K562 (cell line): ENCODE measurements around the gene EVI5L. TPM values are rescaled to one million over a fixed set of nuclear protein-coding genes. Genes with fewer than 3 reads are reported as not detected.
A peak's percentile ranks its signal among the peaks of the same experiment; 100 is the strongest.

Experiments used
- ATAC-seq: fragments of 200-7000 bp; cut with Tn5 transposase; 3 replicates; pipeline ENCODE4 v1.9.1; 2020; ENCODE audit warnings: moderate library complexity
- BruUV-seq: library from RNA; stranded (reverse); fragments of 400-500 nt; replicated peaks from 2 replicates; lab custom pipeline; 2021; lab: Mats Ljungman, UMichigan
- CTCF ChIA-PET: fragments of 300-600 bp; formaldehyde crosslinking; extraction: SDS; loops from one replicate; lab custom pipeline; 2021; ENCODE audit warnings: low intra/inter-chr PET ratio; lab: Yijun Ruan, JAX
- POLR2A ChIA-PET: fragments of 300-600, 350-650 bp; sonication (Branson Sonifier 250); formaldehyde crosslinking; extraction: SDS; loops from one replicate; lab custom pipeline; 2021; ENCODE audit warnings: antibody characterized with exemption, inconsistent platforms; lab: Yijun Ruan, JAX
- DNase-seq, 4 experiments: peaks; one replicate each; pipeline versions ENCODE4 v3.0.0 to v3.0.0-alpha.2; 2011 to 2018; ENCODE audit warnings: low spot score in 3 of 4, mixed read lengths in 3 of 4; ENCODE audit errors: extremely low read depth in 1 of 4
- FAIRE-seq: peaks from 2 replicates; lab custom pipeline; 2011; peaks lifted over from hg19 to GRCh38; lab: Jason Lieb, UNC
- H2AFZ ChIP-seq: 2 replicates; pipeline ENCODE4 v1.6.0; 2011; ENCODE audit warnings: low read depth, low read length, control low read depth, inconsistent platforms
- H3K27ac ChIP-seq: fragments of 200-600 bp; 3 replicates; pipeline ENCODE4 v1.8.0; 2011; ENCODE audit warnings: low read depth, mild to moderate bottlenecking, control low read depth, inconsistent platforms, low read length, moderate library complexity, mixed read lengths; ENCODE audit errors: extremely low read depth
- H3K27me3 ChIP-seq, 2 experiments: fragments of 300-600 bp in 1 of 2; 2 replicates in 1 of 2; 3 replicates in 1 of 2; pipeline versions ENCODE4 v1.6.0 to v1.8.0; 2011; ENCODE audit warnings: inconsistent platforms in 2 of 2, low read length in 2 of 2, mild to moderate bottlenecking in 1 of 2, mixed read lengths in 1 of 2, moderate library complexity in 1 of 2; ENCODE audit not compliant: control insufficient read depth in 2 of 2, insufficient read depth in 2 of 2
- H3K36me3 ChIP-seq: fragments of 300-600 bp; 3 replicates; pipeline ENCODE4 v1.8.0; 2011; ENCODE audit warnings: mild to moderate bottlenecking, low read length, inconsistent platforms; ENCODE audit not compliant: control insufficient read depth, insufficient read depth
- H3K4me1 ChIP-seq, 2 experiments: fragments of 200-600 bp in 1 of 2; replicated peaks in 1 of 2; 2 replicates in 1 of 2; 3 replicates in 1 of 2; pipeline versions ENCODE4 v1.5.1 to v1.8.0; 2011; ENCODE audit warnings: inconsistent platforms in 2 of 2, low read length in 2 of 2, mild to moderate bottlenecking in 1 of 2, mixed read lengths in 1 of 2, moderate library complexity in 1 of 2; ENCODE audit not compliant: control insufficient read depth in 2 of 2, insufficient read depth in 2 of 2
- H3K4me2 ChIP-seq: 2 replicates; pipeline ENCODE4 v1.6.1; 2011; ENCODE audit warnings: low read length, control low read depth, inconsistent platforms, mixed read lengths; ENCODE audit not compliant: insufficient read depth
- H3K4me3 ChIP-seq: fragments of 200-600 bp; sonication (generic), shearing (Covaris generic); 2 replicates; pipeline ENCODE4 v1.5.1; 2016; ENCODE audit warnings: control low read depth, inconsistent platforms
- H3K79me2 ChIP-seq: fragments of 200-600 bp; 3 replicates; pipeline ENCODE4 v1.8.0; 2011; ENCODE audit warnings: low read length, inconsistent platforms; ENCODE audit not compliant: control insufficient read depth, insufficient read depth
- H3K9ac ChIP-seq, 2 experiments: 2 replicates each; pipeline versions ENCODE4 v1.6.0 to v1.6.1; 2011; ENCODE audit warnings: low read depth in 2 of 2, low read length in 2 of 2, control low read depth in 1 of 2, inconsistent platforms in 1 of 2, mild to moderate bottlenecking in 1 of 2, mixed read lengths in 1 of 2; ENCODE audit not compliant: insufficient read depth in 1 of 2
- H3K9me1 ChIP-seq: one replicate; pipeline ENCODE4 v1.6.0; 2011; ENCODE audit warnings: inconsistent platforms, mild to moderate bottlenecking, low read length, moderate library complexity; ENCODE audit not compliant: control insufficient read depth, insufficient read depth
- H3K9me3 ChIP-seq: replicated peaks from 2 replicates; pipeline ENCODE4 v1.5.1; 2011; ENCODE audit warnings: low read depth, low read length, inconsistent platforms; ENCODE audit not compliant: control insufficient read depth, insufficient read depth
- H4K20me1 ChIP-seq: replicated peaks from 2 replicates; pipeline ENCODE4 v1.6.1; 2011; ENCODE audit warnings: low read length, inconsistent platforms, mixed read lengths; ENCODE audit not compliant: control insufficient read depth, insufficient read depth
- LEF1 ChIP-seq: fragments of 450-650 bp; IDR thresholded peaks from 2 replicates; pipeline ENCODE4 v1.6.1; 2016; ENCODE audit warnings: mild to moderate bottlenecking
- PCBP1 ChIP-seq: fragments of 200-400 bp; formaldehyde crosslinking; IDR thresholded peaks from 2 replicates; pipeline ENCODE4 v1.6.1; 2018; ENCODE audit warnings: mild to moderate bottlenecking, low read depth, low read length; ENCODE audit not compliant: poor library complexity, severe bottlenecking
- PHF8 ChIP-seq: fragments of 200-600 bp; sonication (generic); IDR thresholded peaks from 2 replicates; pipeline ENCODE4 v1.6.1; 2012; ENCODE audit warnings: mixed run types, mild to moderate bottlenecking, inconsistent platforms, low read length, moderate library complexity, borderline replicate concordance
- TBL1XR1 ChIP-seq, 2 experiments: IDR thresholded peaks; 2 replicates each; pipeline ENCODE4 v1.6.1; 2012; ENCODE audit warnings: improper control_type of control experiment in 2 of 2, low read length in 2 of 2, mild to moderate bottlenecking in 1 of 2
- ZNF609 ChIP-seq: sonication (generic); formaldehyde crosslinking; IDR thresholded peaks from 2 replicates; pipeline ENCODE4 v1.8.1; 2023; ENCODE audit warnings: missing genetic modification reagents, mild to moderate bottlenecking, borderline replicate concordance
- ZNF655 ChIP-seq: fragments of 250-450 bp; sonication (Bioruptor Pico); IDR thresholded peaks from 2 replicates; pipeline ENCODE4 v1.5.0; 2021
- WGBS: fragments of 100-300 bp; shearing (Covaris generic); methylation state at CpG from one replicate; pipeline ENCODE4 v1.1.6; 2016; ENCODE audit warnings: low coverage, mixed read lengths; ENCODE audit not compliant: insufficient coverage; ENCODE audit errors: missing lambda C conversion rate; 5-methylcytosine and 5-hydroxymethylcytosine counted together
- in situ Hi-C: fragments of 300-500 bp; cut with MboI; formaldehyde crosslinking; loops from 4 replicates; pipeline ENCODE4 v1.15.0; 2018; ENCODE audit warnings: inconsistent platforms, mixed read lengths
- intact Hi-C: fragments of 100-400 bp; cut with micrococcal nuclease; formaldehyde crosslinking; loops from 2 replicates; pipeline ENCODE4 v1.14.2; 2022
- polyA plus RNA-seq, 8 experiments: library from polyadenylated mRNA; depleted of rRNA in 4 of 8; stranded (reverse) in 5 of 8; unstranded in 3 of 8; fragments of >200 nt; fragmentation: Nextera tagmentation in 2 of 8; fragmentation: Illumina TruSeq in 1 of 8; extraction: Ambion mirVana in 2 of 8; extraction: Trizol in 1 of 8; gene quantifications; 2 replicates each; pipeline versions ENCODE4 v1.2.1 to v1.2.3, GENCODE V29; 2011 to 2014; ENCODE audit warnings: inconsistent platforms in 1 of 8, missing spikeins in 1 of 8
- total RNA-seq, 7 experiments: library from RNA; depleted of rRNA in 6 of 7; stranded (reverse); fragments of >200 nt in 6 of 7; fragmentation: Illumina TruSeq in 2 of 7; extraction: Trizol in 2 of 7; gene quantifications; 2 replicates each; pipeline versions ENCODE4 v1.2.1 to v1.2.3, GENCODE V29; 2011 to 2021; ENCODE audit warnings: low replicate concordance in 1 of 7

EVI5L gene
- total and polyA plus RNA-seq, 9 of the 15 experiments (the other 6 are each of a cell fraction or from before 2014, with no cell fraction given) = 0.69 to 1.8 (median 1.2) TPM; not detected in 2

- H3K4me1 ChIP-seq = peaks cover 20 to 79% of the 10 kb centered on the region in 2 experiments
- no peak overlapping the region for H3K27ac ChIP-seq
- no peaks in the 10 kb centered on the region for H3K79me2 ChIP-seq
- H4K20me1 ChIP-seq = peaks cover 16% of the 10 kb centered on the region; the same call in 1 of the 2 replicates
- no peak for TF ChIP-seq ZNF609 (CRISPR knock-in tag)
- TF ChIP-seq PHF8 = no peak
- TF ChIP-seq ZNF655 (CRISPR knock-in tag) = no peak
- no peak for TF ChIP-seq LEF1
- TF ChIP-seq PCBP1 = peak; percentile 4
- TF ChIP-seq TBL1XR1 (IDR thresholded peaks at IDR 0.05; ENCODE audit: low read length in 2 of 2) = no peak
- H3K27me3 ChIP-seq = peaks cover 15 to 33% of the 10 kb centered on the region in 2 experiments; a peak in 4 of 5 replicates
- H3K9me1 ChIP-seq = no peaks in the 10 kb centered on the region
- BruUV-seq = no TSS peak
- H3K4me3 ChIP-seq = no peak overlapping the region
- intact Hi-C loops = loop anchor here (1.0 to 2.0 kb wide), 3 partner anchors 49 to 72 kb away; partner anchors contain the start of gene MAP2K7
- in situ Hi-C loops = loop anchor here (5.0 kb wide), 1 partner anchor 69 kb away; the partner anchor contains the start of gene SNAPC2
- FAIRE-seq (no peak), DNase-seq (no peak), ATAC-seq (no peak)
- 0 out of 2 replicates have a peak overlapping the region, but pooled peaks have one; percentile 63 for H3K4me2 ChIP-seq
- no peaks in the 10 kb centered on the region for H3K9me3 ChIP-seq
- ChIA-PET CTCF (interaction anchor here (0.7 to 1.0 kb wide), 3 partner anchors 21 to 285 kb away, joined by 3 to 4 read pairs (median 3); partner anchors contain the start of gene MAP2K7), POLR2A (no interaction called here)
- H2AFZ ChIP-seq = no peak overlapping the region; the same call in 1 of the 2 replicates
- no peaks in the 10 kb centered on the region for H3K36me3 ChIP-seq
- 49% methylated on average over 12 of the region's 12 CpGs for WGBS
- H3K9ac ChIP-seq = peak overlapping the region in 1 of 2 experiments; percentile 70; a peak in 1 of 4 replicates
These were observed 23.7 kb downstream of the EVI5L start for GRCh38 chr19:7853770-7854128.
